ENCODE measurements around the gene CHST8.

CHST8 gene

GRCh38 chr19:33717878-33718277, 96.1 kb downstream of the CHST8 start:
- no peak for DNase-seq (ENCODE audit: low spot score)

- DNase-seq (ENCODE audit: low spot score), result no peak
Measured at GRCh38 chr19:33718651-33719254, 97.0 kb downstream of the CHST8 start.

GRCh38 chr19:33719366-33720154, 97.8 kb downstream of the CHST8 start:
- DNase-seq (ENCODE audit: low spot score), result no peak

GRCh38 chr19:33720155-33720493, 98.4 kb downstream of the CHST8 start:
- DNase-seq (ENCODE audit: low spot score), result no peak

DNA sequence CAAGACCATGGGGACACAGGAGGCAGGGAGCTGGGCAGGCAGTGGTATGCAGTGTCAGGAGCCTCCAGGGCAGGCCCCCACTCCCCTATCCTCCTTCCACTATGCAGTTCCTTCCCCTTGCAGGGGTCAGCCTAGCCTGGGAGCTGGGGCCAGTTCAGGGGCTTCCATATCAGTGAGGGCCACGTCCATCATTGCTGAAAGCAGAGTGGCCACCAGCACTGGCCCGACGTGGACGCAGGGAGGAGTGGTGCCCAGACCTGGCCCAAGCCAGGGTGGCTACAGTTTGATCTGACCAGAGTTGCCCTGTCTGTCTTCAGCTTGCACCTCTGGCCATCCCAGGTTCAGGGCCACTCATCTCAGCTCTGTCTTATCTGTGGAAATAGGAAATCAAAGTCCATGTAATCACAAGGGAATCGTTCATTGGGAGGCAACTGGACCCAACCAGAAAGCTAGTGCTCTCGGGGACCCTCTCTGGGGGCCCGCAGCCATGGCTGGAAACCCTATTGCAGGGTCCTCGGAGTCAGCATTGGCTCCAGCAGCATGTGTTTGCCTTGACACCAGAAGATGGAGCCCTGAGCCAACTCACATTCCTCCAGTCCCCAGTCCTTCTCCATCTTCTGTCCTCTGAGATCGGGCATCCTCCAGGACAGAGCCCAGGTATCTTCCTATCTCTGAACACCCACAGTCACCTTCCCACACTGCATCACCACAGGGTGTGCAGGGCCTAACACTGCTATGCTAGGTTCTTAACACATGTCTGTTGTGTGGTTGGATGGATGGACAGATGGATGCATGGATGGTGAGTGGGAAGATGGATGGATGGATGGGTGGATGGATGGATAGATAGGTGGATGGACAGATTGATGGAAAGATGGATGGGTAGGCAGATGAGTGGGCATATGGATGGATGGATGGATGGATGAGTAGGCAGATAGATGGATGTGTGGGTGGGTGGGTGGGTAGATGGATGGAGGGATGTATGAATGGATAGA, 99.2 kb downstream of the CHST8 start:
- no peak for DNase-seq (ENCODE audit: low spot score)

DNA sequence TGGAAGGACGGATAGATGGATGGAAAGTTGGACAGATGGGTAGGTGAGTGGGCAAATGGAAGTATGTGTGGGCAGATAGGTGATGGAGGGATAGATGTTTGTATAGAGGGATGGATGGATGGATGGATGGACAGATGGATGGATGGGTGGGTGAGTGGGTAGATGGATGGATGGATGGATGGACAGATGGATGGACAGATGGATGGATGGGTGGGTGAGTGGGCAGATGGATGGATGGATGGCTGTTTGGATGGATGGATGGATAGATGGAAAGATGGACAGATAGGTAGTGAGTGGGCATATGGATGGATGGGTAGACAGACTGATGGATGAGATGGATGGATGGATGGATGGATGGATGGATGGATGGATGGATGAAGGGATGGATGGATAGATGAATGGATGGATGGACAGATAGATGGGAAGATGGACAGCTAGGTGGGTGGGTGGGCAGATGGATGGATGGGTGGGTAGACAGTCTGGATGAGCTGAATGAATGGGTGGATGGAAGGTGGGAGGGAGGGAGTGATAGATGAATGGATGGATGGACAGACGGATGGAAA, 100.1 kb downstream of the CHST8 start:
- no peak for DNase-seq (ENCODE audit: low spot score)

- no peak for DNase-seq (ENCODE audit: low spot score)
Measured at GRCh38 chr19:33722456-33723239, 100.9 kb downstream of the CHST8 start.

- DNase-seq (ENCODE audit: low spot score), result no peak
Measured at GRCh38 chr19:33723512-33723911, 101.8 kb downstream of the CHST8 start.

- no peak for DNase-seq (ENCODE audit: low spot score)
Measured at GRCh38 chr19:33724021-33724720, 102.4 kb downstream of the CHST8 start.

DNA sequence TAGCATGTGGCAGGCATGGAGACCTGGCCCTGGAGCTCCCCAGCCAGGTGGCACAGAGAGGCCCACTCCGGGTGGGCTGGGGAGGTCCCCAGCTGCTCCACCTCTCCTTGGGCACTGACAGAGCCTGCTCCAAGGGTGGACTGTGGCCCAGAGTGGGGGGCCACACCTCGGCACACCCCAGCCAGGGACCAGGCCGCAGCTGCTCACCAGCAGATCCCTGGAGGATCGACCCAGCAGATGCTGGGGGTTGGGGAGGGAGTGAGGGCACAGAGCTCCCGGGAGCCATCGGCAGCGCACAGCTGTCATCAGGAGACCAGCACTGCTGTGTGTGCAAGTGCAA, 102.9 kb downstream of the CHST8 start:
- no peak for DNase-seq (ENCODE audit: low spot score)

DNA sequence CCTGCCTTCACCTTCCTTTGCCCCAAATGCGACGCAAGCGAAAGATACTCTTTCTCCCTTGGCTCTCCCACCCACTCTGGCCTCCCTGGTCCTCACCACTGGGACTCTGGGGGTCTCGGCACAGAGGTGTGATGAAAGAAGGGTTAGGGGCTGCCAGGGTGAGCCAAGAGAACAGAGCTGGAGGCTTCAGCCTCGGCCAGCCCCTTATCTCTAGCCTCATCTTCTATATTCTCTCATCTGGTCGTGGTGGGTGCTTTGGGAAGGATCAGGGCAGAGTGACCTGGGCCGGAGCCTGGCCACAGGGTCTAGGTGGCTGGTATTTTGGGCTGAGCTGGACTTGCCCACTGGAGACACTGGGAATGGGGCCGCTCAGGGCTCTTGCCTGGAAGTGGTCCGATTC, 103.8 kb downstream of the CHST8 start:
- DNase-seq (ENCODE audit: low spot score), result no peak

GRCh38 chr19:33726756-33727155, 105.0 kb downstream of the CHST8 start:
- DNase-seq (ENCODE audit: low spot score), result no peak

- DNase-seq (ENCODE audit: low spot score), result no peak
Measured at GRCh38 chr19:33727331-33727998, 105.7 kb downstream of the CHST8 start.

GRCh38 chr19:33728141-33728540, 106.4 kb downstream of the CHST8 start:
- no peak for DNase-seq (ENCODE audit: low spot score)

DNA sequence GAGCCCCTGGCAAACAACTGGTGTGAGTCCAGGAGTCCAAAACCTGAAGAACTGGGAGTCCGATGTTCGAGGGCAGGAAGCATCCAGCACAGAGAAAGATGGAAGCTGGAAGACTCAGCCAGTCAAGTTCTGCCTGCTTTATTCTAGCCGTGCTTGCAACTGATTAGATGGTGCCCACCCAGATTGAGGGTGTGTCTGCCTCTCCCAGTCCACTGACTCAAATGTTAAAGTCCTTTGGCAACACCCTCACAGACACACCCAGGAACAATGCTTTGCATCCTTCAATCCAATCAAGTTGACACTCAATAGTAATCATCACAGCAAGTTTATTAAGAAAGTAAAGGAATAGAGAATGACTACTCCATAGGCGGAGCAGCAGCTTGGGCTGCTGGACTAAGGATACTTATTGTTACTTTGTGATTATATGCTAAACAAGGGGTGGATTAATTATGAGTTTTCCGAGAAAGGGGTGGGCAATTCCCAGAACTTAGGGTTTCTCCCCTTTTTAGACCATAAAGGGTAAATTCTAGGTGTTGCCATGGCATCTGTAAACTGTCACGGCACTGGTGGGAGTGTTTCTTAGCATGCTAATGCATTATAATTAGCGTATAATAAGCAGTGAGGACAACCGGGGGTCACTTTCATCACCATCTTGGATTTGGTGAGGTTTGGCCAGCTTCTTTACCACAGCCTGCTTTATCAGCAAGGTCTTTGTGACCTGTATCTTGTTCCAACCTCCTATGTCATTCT, 109.3 kb downstream of the CHST8 start:
- DNase-seq (ENCODE audit: low spot score), result no peak

- no peak for DNase-seq (ENCODE audit: low spot score)
Measured at GRCh38 chr19:33731881-33732280, 110.1 kb downstream of the CHST8 start.

DNA sequence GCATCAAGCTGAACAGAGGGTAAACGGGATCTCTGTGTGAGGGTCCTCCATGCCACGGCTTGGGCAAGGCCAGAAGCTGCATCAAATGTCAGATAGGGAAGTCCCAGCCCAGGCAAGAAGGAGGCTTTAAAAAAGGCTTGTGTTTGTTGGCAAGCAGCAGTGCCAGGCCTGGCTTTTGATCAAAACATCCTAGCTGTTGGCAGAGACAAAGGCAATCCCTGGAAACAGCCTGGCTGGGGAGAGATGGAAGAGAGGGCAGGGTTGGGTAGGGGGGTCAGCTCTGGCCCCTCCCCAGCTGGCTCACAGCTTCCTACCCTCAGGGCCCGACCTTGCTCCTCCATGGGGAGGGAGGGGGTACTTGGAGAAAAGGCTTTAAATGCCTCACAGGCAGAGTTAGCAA, 113.2 kb downstream of the CHST8 start:
- DNase-seq (ENCODE audit: low spot score), result no peak

DNA sequence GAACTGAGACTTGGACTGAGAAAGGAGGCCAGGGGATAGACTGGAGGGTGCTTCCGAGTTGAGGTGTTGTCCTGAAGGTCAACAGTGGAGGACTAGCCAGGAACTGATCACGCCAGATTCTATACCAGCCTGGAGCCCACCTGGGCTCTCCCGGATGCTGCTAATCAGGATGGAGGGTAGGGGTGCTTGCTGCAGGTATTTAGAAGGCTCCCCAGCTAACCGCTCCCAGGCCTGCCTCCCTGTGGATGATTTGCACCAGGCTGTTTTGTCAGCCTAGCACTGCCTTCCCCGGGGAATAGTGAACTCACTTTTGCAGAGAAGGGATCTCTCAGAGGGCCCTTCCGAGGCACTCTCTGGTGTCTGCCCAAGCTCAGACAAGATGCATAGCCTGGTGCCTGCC, 114.4 kb downstream of the CHST8 start:
- DNase-seq (ENCODE audit: low spot score), result no peak

DNA sequence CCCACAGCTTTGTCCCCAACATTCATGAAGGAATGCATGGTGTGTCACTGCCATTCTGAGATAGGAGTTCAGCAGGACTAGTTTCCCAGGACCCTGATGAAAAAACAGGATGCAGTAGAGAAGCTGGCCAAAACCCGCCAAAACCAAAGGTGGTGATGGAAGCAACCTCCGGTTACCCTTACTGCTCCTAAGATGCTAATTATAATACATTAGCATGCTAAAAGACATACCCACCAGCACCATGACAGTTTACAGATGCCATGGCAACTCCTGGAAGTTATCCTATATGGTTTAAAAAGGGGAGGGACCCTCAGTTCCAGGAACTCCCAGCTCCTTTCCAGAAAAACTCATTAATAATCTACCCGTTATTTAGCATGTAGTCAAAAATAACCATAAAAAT, 115.0 kb downstream of the CHST8 start:
- no peak for DNase-seq (ENCODE audit: low spot score)
